Right atrium auricular region (tissue), 2 donors: ENCODE data around the gene ASCL3. TPM values are rescaled to one million over a fixed set of nuclear protein-coding genes. Genes with fewer than 3 reads are reported as not detected.
"Not testable (repeated sequence)": the region's sequence is repeated elsewhere in the genome, so short reads cannot be mapped to it uniquely, and the experiment has no call there.

ENCODE experiments used
- DNase-seq: peaks from one replicate; pipeline ENCODE4 v3.0.0-alpha.2; 2019; ENCODE audit warnings: low spot score
- H3K27ac ChIP-seq, 2 donors: fragments of 200-600 bp; sonication (generic); 1 replicate in 1 of 2; 2 replicates in 1 of 2; pipeline ENCODE4 v1.5.1; 2016 to 2019
- H3K27me3 ChIP-seq, 2 donors: fragments of 200-600 bp; sonication (generic); one replicate each; pipeline versions ENCODE4 v1.5.1 to v1.6.0; 2017 to 2019
- H3K36me3 ChIP-seq: fragments of 200-600 bp; sonication (generic); one replicate; pipeline ENCODE4 v1.5.1; 2016
- H3K4me1 ChIP-seq, 2 donors: fragments of 200-600 bp; sonication (generic); one replicate each; pipeline versions ENCODE4 v1.5.1 to v1.6.0; 2017 to 2019
- H3K4me3 ChIP-seq, 2 donors: fragments of 200-600 bp; sonication (generic); 1 replicate in 1 of 2; 2 replicates in 1 of 2; pipeline ENCODE4 v1.5.1; 2017 to 2019; ENCODE audit warnings: mild to moderate bottlenecking in 1 of 2, moderate library complexity in 1 of 2
- H3K9me3 ChIP-seq, 2 donors: fragments of 200-600 bp; sonication (generic); one replicate each; pipeline ENCODE4 v1.5.1; 2019
- total RNA-seq, 2 donors: library from RNA; depleted of rRNA; stranded (reverse); fragments of >200 nt; gene quantifications; one replicate each; pipeline ENCODE4 v1.1.0, GENCODE V29; 2016
- TF ChIP-seq, protein P1 (sequence below), 2 donors: fragments of 200-600 bp; sonication (generic); IDR thresholded peaks; one replicate each; pipeline ENCODE4 v1.5.1; 2019; ENCODE audit warnings: antibody characterized with exemption in 2 of 2

The ASCL3 gene
- total RNA-seq, 2 donors from 2014 or later: not detected

DNA sequence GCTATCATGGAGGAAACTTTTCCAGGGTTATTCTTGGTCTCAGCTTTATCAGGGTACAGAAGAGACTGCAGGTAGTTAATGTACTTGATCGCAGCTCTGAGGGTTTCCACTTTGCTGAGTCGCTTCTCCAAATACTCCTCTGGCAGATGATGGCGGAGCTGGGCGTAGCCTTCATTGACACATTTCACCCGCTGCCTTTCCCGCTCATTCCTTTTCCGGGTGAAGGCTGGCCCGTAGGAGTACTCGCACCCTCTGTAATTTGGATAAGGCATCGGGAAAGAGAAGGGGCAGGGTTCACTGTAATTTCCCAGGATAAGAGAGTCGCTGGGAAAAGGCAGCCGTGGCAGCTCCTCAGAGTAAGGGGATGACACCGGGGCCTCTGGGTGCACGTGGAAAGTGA is 5.2 kb downstream of the ASCL3 start:
- H3K27ac ChIP-seq: no peak overlapping the region
- H3K4me1 ChIP-seq: no peaks in the 10 kb centered on the region
- no peak overlapping the region for H3K4me3 ChIP-seq
- DNase-seq: no peak
- H3K27me3 ChIP-seq: no peaks in the 10 kb centered on the region
- TF ChIP-seq, protein P1, sequence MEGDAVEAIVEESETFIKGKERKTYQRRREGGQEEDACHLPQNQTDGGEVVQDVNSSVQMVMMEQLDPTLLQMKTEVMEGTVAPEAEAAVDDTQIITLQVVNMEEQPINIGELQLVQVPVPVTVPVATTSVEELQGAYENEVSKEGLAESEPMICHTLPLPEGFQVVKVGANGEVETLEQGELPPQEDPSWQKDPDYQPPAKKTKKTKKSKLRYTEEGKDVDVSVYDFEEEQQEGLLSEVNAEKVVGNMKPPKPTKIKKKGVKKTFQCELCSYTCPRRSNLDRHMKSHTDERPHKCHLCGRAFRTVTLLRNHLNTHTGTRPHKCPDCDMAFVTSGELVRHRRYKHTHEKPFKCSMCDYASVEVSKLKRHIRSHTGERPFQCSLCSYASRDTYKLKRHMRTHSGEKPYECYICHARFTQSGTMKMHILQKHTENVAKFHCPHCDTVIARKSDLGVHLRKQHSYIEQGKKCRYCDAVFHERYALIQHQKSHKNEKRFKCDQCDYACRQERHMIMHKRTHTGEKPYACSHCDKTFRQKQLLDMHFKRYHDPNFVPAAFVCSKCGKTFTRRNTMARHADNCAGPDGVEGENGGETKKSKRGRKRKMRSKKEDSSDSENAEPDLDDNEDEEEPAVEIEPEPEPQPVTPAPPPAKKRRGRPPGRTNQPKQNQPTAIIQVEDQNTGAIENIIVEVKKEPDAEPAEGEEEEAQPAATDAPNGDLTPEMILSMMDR (IDR thresholded peaks at IDR 0.05): no peak
- no peaks in the 10 kb centered on the region for H3K9me3 ChIP-seq
- no peaks in the 10 kb centered on the region for H3K36me3 ChIP-seq

DNA sequence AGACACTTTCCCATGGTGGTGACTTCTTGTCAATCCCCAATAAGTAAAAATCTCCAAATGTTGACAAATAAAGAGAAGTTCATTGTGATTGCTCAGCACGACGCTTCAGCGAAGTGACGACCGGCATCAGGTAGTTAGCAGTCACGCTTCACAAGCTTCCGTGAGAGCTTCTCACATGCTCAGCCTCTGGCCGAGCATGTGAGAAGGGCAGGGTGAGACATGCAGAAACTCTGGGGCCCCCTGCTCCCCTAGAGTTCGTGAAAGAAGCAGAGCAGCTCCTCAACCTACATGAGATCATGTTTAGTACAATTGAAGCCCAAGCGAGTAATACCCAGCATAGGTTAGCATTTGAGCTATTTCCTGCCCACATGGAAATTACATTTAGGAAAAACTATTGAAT is 5.7 kb downstream of the ASCL3 start:
- H3K4me3 ChIP-seq: no peak overlapping the region
- H3K36me3 ChIP-seq: no peaks in the 10 kb centered on the region
- no peak for DNase-seq
- no peaks in the 10 kb centered on the region for H3K9me3 ChIP-seq
- TF ChIP-seq, protein P1 (IDR thresholded peaks at IDR 0.05): no peak
- H3K27ac ChIP-seq: no peak overlapping the region
- no peaks in the 10 kb centered on the region for H3K27me3 ChIP-seq
- no peaks in the 10 kb centered on the region for H3K4me1 ChIP-seq

DNA sequence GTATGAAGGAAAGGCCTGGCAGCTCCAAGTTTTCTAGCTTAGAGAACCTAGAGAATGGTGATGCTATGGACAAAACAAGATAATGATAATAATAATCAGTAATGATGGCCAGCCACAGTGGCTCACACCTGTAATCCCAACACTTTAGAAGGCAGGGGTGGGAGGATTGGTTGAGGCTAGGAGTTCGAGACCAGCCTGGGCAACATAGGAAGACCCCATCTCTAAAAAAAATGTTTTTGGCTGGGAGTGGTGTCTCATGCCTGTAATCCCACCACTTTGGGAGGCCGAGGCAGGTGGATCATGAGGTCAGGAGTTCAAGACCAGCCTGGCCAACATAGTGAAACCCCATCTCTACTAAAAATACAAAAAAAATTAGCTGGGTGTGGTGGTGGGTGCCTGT is 7.0 kb downstream of the ASCL3 start:
- not testable (repeated sequence) for DNase-seq, H3K27ac ChIP-seq, H3K27me3 ChIP-seq, H3K36me3 ChIP-seq, H3K9me3 ChIP-seq, H3K4me3 ChIP-seq, H3K4me1 ChIP-seq

DNA sequence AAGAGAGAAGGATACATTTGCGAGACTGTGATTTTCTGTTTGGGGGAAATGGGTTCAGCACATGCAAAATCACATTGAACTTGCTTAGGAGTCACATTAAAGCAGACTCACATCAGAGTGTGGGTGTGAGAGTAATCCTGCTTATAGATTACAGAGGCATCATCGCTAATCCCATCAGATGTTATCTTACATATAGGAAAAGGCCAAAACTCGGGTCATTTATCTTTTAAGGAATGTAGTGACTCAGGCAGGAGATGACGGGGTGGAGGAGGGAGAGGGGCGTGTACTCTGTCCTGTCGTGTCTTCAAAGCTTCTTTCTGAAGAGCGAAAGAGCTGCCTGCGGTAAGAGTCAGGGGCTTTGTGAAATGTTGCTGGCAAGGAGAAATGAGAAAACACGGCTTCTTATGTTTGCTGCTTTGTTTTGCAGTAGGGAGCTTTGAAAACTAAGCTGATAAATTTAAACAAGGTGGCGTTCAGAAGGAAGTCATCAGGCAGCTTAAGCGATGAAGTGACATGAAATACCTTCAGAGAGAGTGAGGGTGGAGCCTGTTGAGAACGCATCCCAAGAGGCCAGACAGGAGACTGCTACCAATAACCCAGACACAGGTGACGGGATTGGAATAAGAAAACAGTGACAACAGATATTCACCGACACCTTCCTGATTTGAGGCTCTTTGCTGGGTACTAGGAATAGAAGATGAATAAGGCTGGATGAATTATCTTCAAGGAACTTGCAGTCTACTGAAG is 7.9 kb downstream of the ASCL3 start:
- H3K4me1 ChIP-seq: no peaks in the 10 kb centered on the region
- H3K36me3 ChIP-seq: no peaks in the 10 kb centered on the region
- H3K4me3 ChIP-seq: no peak overlapping the region
- no peaks in the 10 kb centered on the region for H3K9me3 ChIP-seq
- DNase-seq: no peak
- TF ChIP-seq, protein P1 (IDR thresholded peaks at IDR 0.05): no peak
- no peak overlapping the region for H3K27ac ChIP-seq
- H3K27me3 ChIP-seq: no peaks in the 10 kb centered on the region

DNA sequence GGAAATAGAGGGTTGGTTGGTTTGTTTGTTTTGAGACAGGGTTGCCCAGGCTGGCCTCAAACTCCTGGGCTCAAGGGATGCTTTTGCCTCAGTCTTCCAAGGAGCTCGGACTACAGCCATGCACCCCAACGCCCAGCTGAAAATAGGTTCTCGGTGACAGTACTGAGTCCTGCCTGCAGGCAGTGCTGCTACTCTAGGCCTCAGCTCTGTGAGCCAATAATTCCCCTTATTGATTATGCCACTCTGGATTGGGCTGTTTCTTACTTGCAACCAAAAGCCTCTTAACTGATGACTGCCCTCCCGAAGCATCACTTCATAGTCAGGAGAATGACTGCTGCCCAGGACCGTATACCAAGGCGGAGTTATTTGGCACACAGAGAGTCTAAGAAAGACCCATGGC is 8.9 kb downstream of the ASCL3 start:
- Histone ChIP-seq H3K27ac (no peak overlapping the region), H3K9me3 (no peaks in the 10 kb centered on the region), H3K4me1 (no peaks in the 10 kb centered on the region), H3K27me3 (no peaks in the 10 kb centered on the region), H3K4me3 (no peak overlapping the region), H3K36me3 (no peaks in the 10 kb centered on the region)
- TF ChIP-seq, protein P1 (IDR thresholded peaks at IDR 0.05): no peak
- no peak for DNase-seq

DNA sequence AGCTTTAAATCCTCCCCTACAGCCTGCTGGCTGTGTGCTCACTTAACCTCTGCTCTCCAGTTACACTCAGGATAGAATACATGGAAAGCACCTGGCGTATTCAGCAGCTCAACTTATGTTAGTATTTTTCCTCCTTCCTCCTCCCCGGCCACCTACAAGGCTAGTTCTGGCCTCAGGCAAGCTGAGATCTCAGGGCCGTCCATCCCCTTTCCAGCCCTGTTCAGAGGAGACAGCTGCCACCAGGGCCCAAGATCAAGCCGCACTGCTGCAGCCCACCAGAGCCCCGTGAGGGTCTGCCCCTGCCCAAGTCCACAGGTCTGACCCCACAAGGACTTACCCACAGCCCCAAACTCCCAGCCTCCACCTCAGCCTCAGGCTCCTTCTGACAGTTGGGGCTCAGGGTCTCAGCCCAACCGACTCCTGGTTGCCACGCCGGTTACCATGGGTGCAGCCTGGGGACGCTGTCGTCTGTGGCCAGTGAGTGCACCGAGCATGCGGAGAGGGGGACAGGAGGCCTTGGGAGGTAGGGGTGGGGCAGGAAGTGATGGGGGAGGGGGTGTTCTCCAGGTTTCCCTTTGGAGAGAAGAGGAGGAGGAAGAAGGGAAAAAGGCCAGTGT is 10.1 kb downstream of the ASCL3 start, which contains the start of gene C11orf16:
TSS of gene C11orf16 (minus strand) at position 384 of the 617 bp plus-strand sequence. CDS start 639 bp downstream, outside the sequence.
- no peaks in the 10 kb centered on the region for H3K4me1 ChIP-seq
- H3K36me3 ChIP-seq: no peaks in the 10 kb centered on the region
- no peaks in the 10 kb centered on the region for H3K9me3 ChIP-seq
- H3K27ac ChIP-seq: no peak within 1 kb of the TSS
- DNase-seq: no peak
- H3K4me3 ChIP-seq: no peak within 1 kb of the TSS
- no peaks in the 10 kb centered on the region for H3K27me3 ChIP-seq
- TF ChIP-seq, protein P1 (IDR thresholded peaks at IDR 0.05): no peak
